A673 (cell line): ENCODE measurements around the gene LUC7L2. TPM values are rescaled to one million over a fixed set of nuclear protein-coding genes. Genes with fewer than 3 reads are reported as not detected.
"Not testable (repeated sequence)": the region's sequence is repeated elsewhere in the genome, so short reads cannot be mapped to it uniquely, and the experiment has no call there.

Experiments
- BruUV-seq: library from RNA; stranded (reverse); fragments of 400-500 nt; replicated peaks from 2 replicates; lab custom pipeline; 2021; lab: Mats Ljungman, UMichigan
- CTCF ChIA-PET: fragments of 300-600 bp; sonication (Branson Sonifier 250); formaldehyde crosslinking; loops from one replicate; lab custom pipeline; 2022; ENCODE audit warnings: antibody characterized with exemption; lab: Charles Lee
- POLR2A ChIA-PET: fragments of 300-600 bp; sonication (Branson Sonifier 250); formaldehyde crosslinking; loops from one replicate; lab custom pipeline; 2022; ENCODE audit warnings: antibody characterized with exemption; ENCODE audit not compliant: low non-redundant PET; lab: Charles Lee
- DNase-seq: peaks from one replicate; pipeline ENCODE4 v3.0.0-alpha.2; 2015; ENCODE audit warnings: low spot score
- H3K27ac ChIP-seq: fragments of 200-600 bp; sonication (generic); 2 replicates; pipeline ENCODE4 v1.5.1; 2016; ENCODE audit warnings: mixed run types, low read depth, mild to moderate bottlenecking, mixed read lengths, antibody characterized with exemption, low read length; ENCODE audit not compliant: poor library complexity, severe bottlenecking
- H3K27me3 ChIP-seq: fragments of 200-600 bp; sonication (generic); replicated peaks from 2 replicates; pipeline ENCODE4 v1.6.1; 2017; ENCODE audit warnings: mixed run types, low read depth, mild to moderate bottlenecking, mixed read lengths, antibody characterized with exemption, low read length; ENCODE audit not compliant: insufficient read depth, poor library complexity
- H3K36me3 ChIP-seq: fragments of 200-600 bp; sonication (generic); 2 replicates; pipeline ENCODE4 v1.6.1; 2016; ENCODE audit warnings: mixed run types, mild to moderate bottlenecking, mixed read lengths, antibody characterized with exemption, low read length; ENCODE audit not compliant: insufficient read depth, poor library complexity, severe bottlenecking
- H3K4me1 ChIP-seq: fragments of 200-600 bp; sonication (generic); 2 replicates; pipeline ENCODE4 v1.6.1; 2017; ENCODE audit warnings: mixed run types, mild to moderate bottlenecking, mixed read lengths, antibody characterized with exemption, low read length; ENCODE audit not compliant: insufficient read depth, poor library complexity, severe bottlenecking
- H3K4me3 ChIP-seq: fragments of 200-600 bp; sonication (generic); 2 replicates; pipeline ENCODE4 v1.5.1; 2016; ENCODE audit warnings: low read depth, mixed run types, mild to moderate bottlenecking, mixed read lengths, low read length; ENCODE audit not compliant: poor library complexity, severe bottlenecking
- H3K9me3 ChIP-seq: fragments of 200-600 bp; sonication (generic); 2 replicates; pipeline ENCODE4 v1.6.1; 2016; ENCODE audit warnings: mixed run types, low read depth, mild to moderate bottlenecking, mixed read lengths, antibody characterized with exemption, low read length; ENCODE audit not compliant: poor library complexity, severe bottlenecking
- CTCF ChIP-seq: fragments of 300-800, 200-600 bp; sonication (generic); conservative IDR thresholded peaks from 2 replicates; pipeline ENCODE4 v1.5.1; 2017; ENCODE audit warnings: low read depth, mild to moderate bottlenecking, antibody characterized with exemption, low read length, moderate library complexity, mixed read lengths
- EZH2 ChIP-seq: fragments of 200-600 bp; sonication (generic); IDR thresholded peaks from 2 replicates; pipeline ENCODE4 v1.6.1; 2017; ENCODE audit warnings: borderline replicate concordance, low read depth, mild to moderate bottlenecking, mixed read lengths, antibody characterized with exemption, low read length; ENCODE audit not compliant: poor library complexity, severe bottlenecking
- intact Hi-C: fragments of 100-400 bp; cut with micrococcal nuclease; formaldehyde crosslinking; loops from one replicate; pipeline ENCODE4 v1.10.0; 2022; ENCODE audit not compliant: unreplicated experiment
- total RNA-seq: library from RNA; stranded (reverse); gene quantifications from 2 replicates; pipeline ENCODE4 v1.2.3, GENCODE V29; 2021

LUC7L2 gene
- total RNA-seq, 1 experiment from 2014 or later, result 107 TPM

- CTCF ChIA-PET, result no interaction called here
- no TSS peak for BruUV-seq
- H3K9me3 ChIP-seq, result no peaks in the 10 kb centered on the region
- POLR2A ChIA-PET, result no interaction called here
- H3K4me3 ChIP-seq, result no peak overlapping the region
- H3K4me1 ChIP-seq, result no peaks in the 10 kb centered on the region
- H3K27ac ChIP-seq, result no peak overlapping the region
- DNase-seq, result no peak
- TF ChIP-seq EZH2 (no peak), CTCF (no peak)
- no peaks in the 10 kb centered on the region for H3K27me3 ChIP-seq
- intact Hi-C loops, result no loop called here
- H3K36me3 ChIP-seq, result no peaks in the 10 kb centered on the region
Measured at GRCh38 chr7:139329119-139329518, 30.6 kb upstream of the LUC7L2 start.

DNA sequence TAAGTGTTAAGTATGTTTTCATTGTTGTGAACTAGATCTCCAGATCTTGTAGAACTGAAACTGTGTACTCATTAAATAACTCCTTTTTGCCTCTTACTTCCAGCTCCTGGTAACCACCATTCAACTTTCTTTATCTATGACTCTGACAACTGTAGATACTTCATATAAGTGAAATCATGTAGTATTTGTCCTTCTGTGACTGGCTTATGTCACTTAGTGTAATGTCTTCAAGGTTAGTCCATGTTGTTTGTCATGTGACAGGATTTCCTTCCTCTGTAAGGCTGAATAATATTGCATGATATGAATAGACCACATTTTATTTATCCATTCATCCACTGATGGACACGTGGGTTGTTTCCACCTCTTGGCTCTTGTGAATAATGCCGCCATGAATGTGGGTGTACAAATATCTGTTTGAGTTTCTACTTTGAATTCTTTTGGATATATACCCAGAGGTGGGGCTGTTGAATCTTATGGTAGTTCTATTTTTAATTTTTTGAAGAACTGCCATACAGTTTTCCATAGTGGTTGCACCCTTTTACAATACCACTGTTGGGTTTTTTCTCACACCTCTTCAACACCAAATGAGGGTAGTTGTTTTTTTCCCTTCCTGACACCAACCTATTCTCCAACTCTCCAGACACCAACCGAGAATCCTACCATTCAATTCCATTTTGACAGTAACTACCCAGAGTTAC is 29.2 kb upstream of the LUC7L2 start:
- BruUV-seq, result no TSS peak

DNA sequence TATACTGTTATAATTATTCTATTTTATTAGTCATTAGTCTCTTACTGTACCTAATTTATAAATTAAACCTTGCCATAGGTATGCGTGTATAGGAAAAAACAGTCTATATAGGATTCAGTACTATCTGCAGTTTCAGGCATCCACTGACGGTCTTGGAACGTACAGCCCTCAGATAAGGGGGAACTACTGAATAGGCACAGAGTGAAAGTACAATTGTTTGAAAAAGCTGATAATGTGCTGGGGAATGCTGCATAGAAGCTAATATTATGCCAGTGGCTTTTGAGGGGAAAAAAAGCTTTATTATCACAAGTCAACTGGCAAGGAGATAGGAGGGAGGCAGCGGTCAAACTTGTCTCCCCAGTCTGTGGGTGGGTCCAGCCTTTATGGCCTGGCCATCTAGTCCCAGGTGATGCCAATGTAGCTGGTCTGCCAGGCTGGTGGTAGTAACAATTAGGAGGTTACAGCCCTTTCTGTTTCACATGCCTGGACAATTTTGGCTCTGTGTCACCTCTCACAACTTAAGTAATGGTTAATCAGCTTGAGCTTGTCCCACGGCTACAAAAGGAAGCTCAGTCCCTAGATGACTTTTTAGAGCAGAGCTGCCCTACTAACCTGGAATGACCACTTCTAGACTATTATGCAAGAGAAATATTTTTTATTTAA is 26.9 kb upstream of the LUC7L2 start:
- no peak overlapping the region for H3K27ac ChIP-seq
- CTCF ChIA-PET, result no interaction called here
- intact Hi-C loops, result no loop called here

More for the DNA sequence above, 29.2 kb upstream of the LUC7L2 start:
- Histone ChIP-seq H3K9me3 (no peaks in the 10 kb centered on the region), H3K27ac (no peak overlapping the region), H3K4me1 (no peaks in the 10 kb centered on the region), H3K4me3 (no peak overlapping the region), H3K36me3 (no peaks in the 10 kb centered on the region), H3K27me3 (no peaks in the 10 kb centered on the region)
- intact Hi-C loops, result no loop called here
- TF ChIP-seq EZH2 (no peak), CTCF (no peak)
- no peak for DNase-seq
- ChIA-PET CTCF (no interaction called here), POLR2A (no interaction called here)

GRCh38 chr7:139333443-139333842 is 26.3 kb upstream of the LUC7L2 start:
- H3K4me1 ChIP-seq, H3K9me3 ChIP-seq, H3K4me3 ChIP-seq, H3K27ac ChIP-seq, BruUV-seq, CTCF ChIA-PET, H3K36me3 ChIP-seq, POLR2A ChIA-PET, H3K27me3 ChIP-seq, DNase-seq, intact Hi-C loops: not testable (repeated sequence)

More for the DNA sequence above, 26.9 kb upstream of the LUC7L2 start:
- DNase-seq, result no peak
- POLR2A ChIA-PET, result no interaction called here
- H3K36me3 ChIP-seq, result no peaks in the 10 kb centered on the region
- H3K27me3 ChIP-seq, result no peaks in the 10 kb centered on the region
- no peaks in the 10 kb centered on the region for H3K4me1 ChIP-seq
- no peaks in the 10 kb centered on the region for H3K9me3 ChIP-seq
- no peak overlapping the region for H3K4me3 ChIP-seq
- TF ChIP-seq CTCF, result no peak
- no peak for TF ChIP-seq EZH2
- BruUV-seq, result no TSS peak
